Measurements from ENCODE around the gene SLC30A4.

DNA sequence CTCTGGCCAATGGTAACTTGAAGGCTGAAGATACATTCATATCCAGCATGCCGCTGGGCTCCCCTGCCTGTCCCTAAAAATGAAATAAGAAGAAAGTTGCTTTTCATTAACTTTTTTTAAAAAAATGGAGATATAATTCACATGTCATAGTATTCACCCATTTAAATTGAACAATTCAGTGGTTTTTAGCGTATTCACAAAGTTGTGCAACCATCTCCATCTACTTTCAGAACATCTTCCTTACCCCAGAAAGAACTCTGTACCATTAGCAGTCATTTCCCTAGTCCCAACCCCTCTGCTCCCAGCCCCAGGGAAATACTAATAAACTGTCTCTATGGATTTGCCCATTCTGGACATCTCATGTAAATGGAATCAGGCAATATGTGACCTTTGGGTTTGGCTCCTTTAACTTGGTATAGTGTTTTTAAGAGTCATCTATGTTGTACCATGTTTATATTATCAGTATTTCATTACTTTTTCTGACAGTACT lies 88.4 kb downstream of the SLC30A4 start:
- TF ChIP-seq, protein P1, sequence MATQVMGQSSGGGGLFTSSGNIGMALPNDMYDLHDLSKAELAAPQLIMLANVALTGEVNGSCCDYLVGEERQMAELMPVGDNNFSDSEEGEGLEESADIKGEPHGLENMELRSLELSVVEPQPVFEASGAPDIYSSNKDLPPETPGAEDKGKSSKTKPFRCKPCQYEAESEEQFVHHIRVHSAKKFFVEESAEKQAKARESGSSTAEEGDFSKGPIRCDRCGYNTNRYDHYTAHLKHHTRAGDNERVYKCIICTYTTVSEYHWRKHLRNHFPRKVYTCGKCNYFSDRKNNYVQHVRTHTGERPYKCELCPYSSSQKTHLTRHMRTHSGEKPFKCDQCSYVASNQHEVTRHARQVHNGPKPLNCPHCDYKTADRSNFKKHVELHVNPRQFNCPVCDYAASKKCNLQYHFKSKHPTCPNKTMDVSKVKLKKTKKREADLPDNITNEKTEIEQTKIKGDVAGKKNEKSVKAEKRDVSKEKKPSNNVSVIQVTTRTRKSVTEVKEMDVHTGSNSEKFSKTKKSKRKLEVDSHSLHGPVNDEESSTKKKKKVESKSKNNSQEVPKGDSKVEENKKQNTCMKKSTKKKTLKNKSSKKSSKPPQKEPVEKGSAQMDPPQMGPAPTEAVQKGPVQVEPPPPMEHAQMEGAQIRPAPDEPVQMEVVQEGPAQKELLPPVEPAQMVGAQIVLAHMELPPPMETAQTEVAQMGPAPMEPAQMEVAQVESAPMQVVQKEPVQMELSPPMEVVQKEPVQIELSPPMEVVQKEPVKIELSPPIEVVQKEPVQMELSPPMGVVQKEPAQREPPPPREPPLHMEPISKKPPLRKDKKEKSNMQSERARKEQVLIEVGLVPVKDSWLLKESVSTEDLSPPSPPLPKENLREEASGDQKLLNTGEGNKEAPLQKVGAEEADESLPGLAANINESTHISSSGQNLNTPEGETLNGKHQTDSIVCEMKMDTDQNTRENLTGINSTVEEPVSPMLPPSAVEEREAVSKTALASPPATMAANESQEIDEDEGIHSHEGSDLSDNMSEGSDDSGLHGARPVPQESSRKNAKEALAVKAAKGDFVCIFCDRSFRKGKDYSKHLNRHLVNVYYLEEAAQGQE (IDR thresholded peaks at IDR 0.05; ENCODE audit: insufficient read depth in 1 of 2, low read depth in 2 of 2, low read length in 2 of 2), result no peak
- no peak for TF ChIP-seq POLR2AphosphoS5 (IDR thresholded peaks at IDR 0.05; ENCODE audit: low read depth, low read length)
- no peak for TF ChIP-seq TAF1 (IDR thresholded peaks at IDR 0.05; ENCODE audit: borderline replicate concordance, insufficient read depth, low read length)
- no peak for TF ChIP-seq FOXP2 (optimal IDR thresholded peaks at IDR 0.05; ENCODE audit: borderline replicate concordance, extremely low read depth, extremely low read length, insufficient read depth)
